GM21529 (cell line): Measurements from ENCODE around the gene TEDC1.

Source experiments
- ATAC-seq: cut with Tn5 transposase; IDR thresholded peaks from one replicate; pipeline ENCODE4 v1.9.1; 2021; ENCODE audit not compliant: unreplicated experiment

The TEDC1 gene

DNA sequence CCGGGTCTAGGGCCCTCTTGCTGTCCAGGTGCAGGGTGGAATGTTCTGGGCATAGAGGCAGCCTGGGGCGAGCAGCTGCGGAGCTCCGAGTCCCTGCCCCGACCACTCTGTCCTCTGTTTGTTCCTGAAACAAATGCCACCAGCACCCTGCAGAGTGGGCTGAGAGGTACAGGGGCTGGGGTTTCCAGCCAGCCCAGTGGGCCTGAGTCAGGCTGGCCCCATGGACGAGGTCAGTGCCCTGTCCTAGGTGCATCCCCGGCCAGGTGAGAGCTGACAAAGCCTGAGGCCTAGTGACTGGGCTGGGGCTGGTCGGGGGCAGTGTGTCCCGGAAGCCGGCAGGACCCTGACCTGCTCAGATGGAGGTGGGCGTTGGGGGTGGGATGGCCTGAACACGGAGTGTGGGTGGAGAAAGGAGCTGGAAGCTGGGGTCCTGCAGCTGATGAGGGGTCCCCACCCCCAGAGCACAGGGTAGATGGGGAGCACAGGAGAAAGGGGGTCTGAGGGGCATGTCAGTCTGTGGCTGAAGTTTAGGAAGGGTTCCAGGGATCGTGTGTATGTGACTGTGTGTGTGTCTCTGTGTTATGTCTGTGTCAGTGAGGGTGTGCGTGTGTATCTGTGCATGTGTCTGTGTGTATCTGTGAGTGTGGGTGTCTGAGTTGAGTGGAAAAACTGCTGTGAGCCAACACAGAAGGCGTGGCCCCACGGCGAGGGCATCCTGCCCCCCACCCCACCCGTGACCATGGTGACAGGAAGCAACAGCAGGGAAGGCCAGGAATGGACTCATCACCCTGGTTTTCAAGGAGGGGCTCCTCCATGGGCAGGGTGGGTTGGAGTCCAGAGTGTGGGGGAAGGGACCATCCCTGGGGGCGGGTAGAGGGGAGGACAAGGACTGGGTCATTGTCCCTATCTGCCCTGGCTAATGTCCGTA is 6.7 kb upstream of the TEDC1 start:
- ATAC-seq: no peak

DNA sequence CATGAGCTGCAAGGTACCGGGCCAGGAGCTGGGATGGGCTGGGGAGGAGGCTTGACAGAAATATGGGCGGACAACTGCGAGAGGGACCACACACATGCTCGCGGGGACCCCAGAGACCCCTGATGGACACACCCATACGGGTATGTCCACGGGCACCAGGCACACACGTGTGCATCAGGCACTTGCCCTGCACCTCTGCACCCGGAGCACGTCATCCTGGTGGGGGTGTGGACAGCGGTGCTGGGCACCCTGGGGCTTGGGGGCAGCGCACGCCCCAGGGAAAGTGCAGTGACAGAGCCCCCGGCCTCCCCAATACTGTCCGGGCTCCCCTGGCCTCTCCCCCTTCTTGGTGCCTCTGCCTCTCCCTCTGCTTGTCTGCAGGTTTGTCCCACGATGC is 6.1 kb upstream of the TEDC1 start:
- no peak for ATAC-seq

DNA sequence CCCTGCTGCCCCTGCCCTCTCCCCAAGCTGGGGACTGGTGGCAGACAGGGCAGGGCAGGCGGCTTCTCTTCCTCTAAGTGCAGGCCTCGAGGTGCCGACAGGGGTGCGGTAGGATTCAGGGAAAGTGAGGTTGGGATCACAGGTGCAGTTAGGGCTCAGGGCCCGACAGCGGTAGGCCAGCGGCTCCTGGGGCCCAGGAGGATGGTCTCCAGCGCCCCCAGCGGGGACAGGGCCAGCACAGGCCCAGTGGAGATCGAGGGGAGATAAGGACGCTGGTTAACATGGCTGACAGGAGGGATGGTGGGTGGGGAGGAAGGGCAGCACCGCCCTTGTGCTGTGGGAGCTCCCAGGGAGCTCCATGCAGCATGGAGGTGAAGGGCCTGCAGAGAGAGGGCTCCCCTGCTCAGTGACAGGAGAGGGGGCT is 5.3 kb upstream of the TEDC1 start:
- no peak for ATAC-seq

- ATAC-seq: no peak
These were observed 4.7 kb upstream of the TEDC1 start, which contains the start of gene CRIP1 for GRCh38 chr14:105486163-105486973. CRIP1 (plus strand) TSS chr14:105486886; CDS start chr14:105487260, 374 bp downstream.

DNA sequence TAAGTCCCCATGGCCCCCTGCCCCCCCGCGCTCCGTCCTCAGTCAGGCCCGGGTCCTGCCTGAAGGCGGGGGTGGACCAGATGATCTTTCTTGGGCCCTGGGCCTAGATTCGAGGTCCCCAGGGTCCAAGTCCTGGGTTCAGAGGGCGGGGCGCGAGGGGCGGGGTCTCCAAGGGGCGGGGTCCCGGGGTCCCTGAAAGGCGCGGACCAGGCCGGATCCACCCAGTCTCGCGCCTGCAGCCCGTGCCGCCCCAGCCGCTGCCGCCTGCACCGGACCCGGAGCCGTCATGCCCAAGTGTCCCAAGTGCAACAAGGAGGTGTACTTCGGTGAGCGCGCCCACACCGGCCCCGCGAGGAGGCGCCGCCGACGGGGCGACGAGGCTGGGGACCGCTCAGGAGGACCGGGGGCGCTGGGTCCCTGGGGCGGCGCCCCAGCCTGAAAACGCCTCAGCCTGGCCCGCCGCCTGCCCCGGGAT is 4.0 kb upstream of the TEDC1 start:
- ATAC-seq: no peak

DNA sequence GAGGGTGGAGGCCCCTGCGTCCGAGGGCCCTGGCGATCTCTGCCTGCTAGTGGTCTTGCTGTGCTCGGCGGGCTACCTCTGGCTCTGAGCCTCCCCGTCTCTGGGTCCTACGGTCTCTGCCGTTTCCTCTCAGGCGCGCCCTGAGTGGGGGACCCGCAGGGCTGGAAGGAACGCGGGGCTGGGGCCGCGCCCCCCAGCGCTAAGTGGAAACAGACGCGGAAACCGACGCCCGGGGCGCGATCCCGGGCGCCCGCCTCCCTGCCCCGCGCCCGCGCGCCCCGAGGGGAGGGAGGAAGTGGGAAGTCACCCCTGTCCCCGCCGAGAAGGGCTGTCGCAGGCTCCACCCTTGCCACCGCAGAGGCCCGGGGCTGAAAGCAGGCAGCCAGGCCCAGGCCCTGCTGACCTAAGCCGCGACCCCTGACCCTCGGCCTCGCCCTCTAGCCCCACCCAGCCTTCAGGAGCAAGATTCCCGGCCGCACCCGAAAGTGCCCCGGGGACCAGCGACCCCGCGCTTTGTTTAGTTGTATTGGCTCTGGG is 3.5 kb upstream of the TEDC1 start:
- no peak for ATAC-seq

GRCh38 chr14:105487986-105488777 is 2.9 kb upstream of the TEDC1 start:
- no peak for ATAC-seq

- ATAC-seq: no peak
These were observed 2.1 kb upstream of the TEDC1 start for GRCh38 chr14:105488781-105489541.

- ATAC-seq: no peak
These were observed 1.3 kb upstream of the TEDC1 start for GRCh38 chr14:105489542-105490266.

- peak; percentile 3 for ATAC-seq
These were observed 827 bp upstream of the TEDC1 start for GRCh38 chr14:105490267-105490571.

DNA sequence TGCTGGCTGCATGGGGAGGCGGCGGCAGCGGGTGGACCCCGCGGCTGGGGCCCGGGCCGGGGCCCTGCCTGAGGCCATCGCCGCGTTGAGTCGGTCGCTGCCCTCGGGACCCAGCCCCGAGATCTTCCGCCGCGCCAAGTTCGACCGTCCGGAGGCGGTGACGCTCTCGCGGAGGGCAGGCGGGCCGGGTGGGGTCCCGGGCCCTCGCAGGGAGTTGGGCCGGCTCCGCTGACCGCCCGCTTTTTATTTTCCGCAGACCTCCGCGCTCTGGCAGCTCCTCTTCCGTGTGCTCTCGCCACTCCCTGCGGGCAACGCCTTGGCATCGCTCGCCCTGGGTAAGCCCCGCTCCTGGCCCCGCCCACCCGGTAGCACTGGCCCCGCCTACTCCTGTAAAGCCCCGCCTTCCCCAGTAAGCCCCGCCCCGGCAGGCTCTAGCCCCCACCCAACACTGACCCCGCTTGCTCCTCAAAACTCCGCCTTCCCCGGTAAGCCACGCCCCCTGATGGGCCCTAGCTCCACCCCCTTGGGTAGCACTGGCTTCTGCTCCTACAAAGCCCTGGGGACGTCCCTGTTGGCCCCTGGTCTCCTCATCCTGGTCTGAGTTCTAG is 424 bp downstream of the TEDC1 start:
- no peak for ATAC-seq

DNA sequence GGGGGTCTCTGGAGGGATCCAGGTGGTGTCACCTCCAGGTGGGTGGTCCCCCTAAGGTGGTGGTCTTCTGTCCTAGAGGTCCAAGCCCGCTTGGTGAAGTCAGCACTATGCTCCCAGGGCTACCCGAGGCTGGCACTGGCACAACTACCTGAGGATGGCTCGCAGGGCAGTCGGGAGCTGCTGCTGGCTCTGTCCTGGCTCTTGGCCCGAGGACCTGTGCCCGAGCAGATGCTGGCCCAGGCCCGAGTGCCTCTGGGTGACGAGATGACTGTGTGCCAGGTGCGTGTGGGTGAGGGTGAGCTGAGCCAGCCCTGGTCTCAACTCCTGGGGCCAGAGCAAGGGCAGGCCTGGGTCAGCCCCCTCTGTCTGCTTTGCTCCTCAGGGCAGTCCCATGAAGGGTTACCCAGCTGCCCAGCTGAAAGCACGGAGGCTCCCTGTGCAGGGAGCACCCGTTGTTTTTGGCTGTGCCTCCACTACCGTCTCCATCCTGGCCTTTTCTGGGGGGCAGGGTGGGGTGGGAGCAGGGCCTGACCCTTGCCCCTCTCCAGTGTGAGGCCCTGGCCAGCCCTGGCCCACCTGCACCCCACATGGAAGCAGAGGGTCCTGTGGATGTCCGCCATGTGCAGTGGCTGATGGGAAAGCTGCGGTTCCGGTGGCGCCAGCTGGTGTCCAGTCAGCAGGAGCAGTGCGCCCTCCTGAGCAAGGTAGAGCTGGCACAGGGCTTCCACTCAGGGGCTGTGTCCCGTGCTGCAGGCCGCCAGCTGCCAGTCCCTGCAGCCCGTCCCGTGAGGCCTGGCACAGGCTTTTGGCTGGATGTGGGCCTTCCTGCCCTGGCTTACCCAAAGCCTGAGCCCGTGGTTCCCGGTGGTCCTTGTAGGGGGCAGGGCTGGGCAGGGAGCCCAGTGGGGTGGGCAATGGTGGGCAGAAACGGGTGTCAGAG is 1.3 kb downstream of the TEDC1 start:
- ATAC-seq: no peak

GRCh38 chr14:105492971-105493871 is 2.2 kb downstream of the TEDC1 start:
- ATAC-seq: no peak

DNA sequence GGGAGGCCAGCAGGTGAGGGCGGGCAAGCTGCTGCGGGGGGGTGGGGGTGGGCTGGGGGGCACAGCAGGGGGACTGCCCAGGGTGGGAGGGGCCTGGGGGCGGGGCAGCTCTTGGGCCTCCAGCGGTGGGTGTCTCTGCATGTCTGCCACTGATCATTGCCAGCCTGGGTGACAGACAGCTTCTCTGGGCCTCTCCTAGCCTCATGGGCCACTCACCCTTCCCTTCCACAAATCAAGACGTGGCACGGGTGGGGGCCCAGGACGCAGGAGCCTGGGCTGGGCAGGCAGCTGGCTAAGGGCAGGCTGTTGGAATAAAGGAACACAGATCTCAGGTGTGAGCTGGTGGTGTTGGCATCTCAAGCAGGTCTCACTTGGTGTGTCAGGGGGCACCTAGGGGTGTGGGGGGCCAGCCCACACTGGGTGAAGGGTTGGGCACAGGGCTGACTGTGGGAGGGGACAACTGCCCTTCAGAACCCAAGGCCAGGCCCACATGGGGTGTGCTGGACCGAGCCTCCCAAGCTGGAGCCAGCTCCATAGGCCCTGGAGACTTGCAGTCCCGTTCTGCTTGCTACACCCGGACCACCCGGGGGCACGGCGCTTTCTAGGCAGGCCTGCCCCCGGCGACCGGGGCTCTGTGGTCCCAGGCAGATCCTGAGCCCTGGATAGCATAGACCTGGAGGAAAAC is 3.0 kb downstream of the TEDC1 start:
- no peak for ATAC-seq

DNA sequence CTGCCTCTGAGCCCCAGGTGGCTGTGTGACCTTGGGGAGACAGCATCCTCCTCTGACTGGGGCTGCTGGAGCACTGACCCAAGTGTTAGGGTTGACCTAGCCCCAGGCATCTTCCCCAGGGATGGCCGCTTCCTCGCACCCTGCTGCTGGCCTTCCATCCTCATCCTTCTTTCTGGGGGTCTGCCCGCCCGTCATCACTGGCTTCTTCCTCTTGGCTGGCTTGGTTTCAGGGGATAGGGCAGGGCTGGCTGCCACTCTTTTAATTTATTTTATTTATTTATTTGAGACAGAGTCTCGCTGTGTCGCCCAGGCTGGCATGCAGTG is 3.5 kb downstream of the TEDC1 start:
- no peak for ATAC-seq
